Ascending aorta (tissue), 2 donors: ENCODE data around the gene KRT75. TPM values are rescaled to one million over a fixed set of nuclear protein-coding genes. Genes with fewer than 3 reads are reported as not detected.

Source experiments
- DNase-seq, 2 donors: peaks; one replicate each; pipeline ENCODE4 v3.0.0-alpha.2; 2019; ENCODE audit warnings: low spot score in 2 of 2
- H3K27ac ChIP-seq, 2 donors: fragments of 200-600 bp; sonication (generic); one replicate each; pipeline ENCODE4 v1.5.1; 2016 to 2017; ENCODE audit warnings: mild to moderate bottlenecking in 1 of 2
- H3K27me3 ChIP-seq: fragments of 200-600 bp; sonication (generic); one replicate; pipeline ENCODE4 v1.5.1; 2017
- H3K36me3 ChIP-seq, 2 donors: fragments of 200-600 bp; sonication (generic); one replicate each; pipeline ENCODE4 v1.5.1; 2016
- H3K4me1 ChIP-seq, 2 donors: fragments of 200-600 bp; sonication (generic); one replicate each; pipeline ENCODE4 v1.5.1; 2016 to 2017; ENCODE audit warnings: mild to moderate bottlenecking in 1 of 2
- H3K4me3 ChIP-seq, 2 donors: fragments of 200-600 bp; sonication (generic); one replicate each; pipeline ENCODE4 v1.5.1; 2016 to 2017; ENCODE audit warnings: mild to moderate bottlenecking in 1 of 2
- H3K9me3 ChIP-seq, 2 donors: fragments of 200-600 bp; sonication (generic); one replicate each; pipeline ENCODE4 v1.5.1; 2016
- CTCF ChIP-seq, 3 experiments: fragments of 200-600 bp in 2 of 3; fragments of 450-650 bp in 1 of 3; sonication (generic) in 2 of 3; IDR thresholded peaks; one replicate each; pipeline ENCODE4 v1.5.1; 2016 to 2019; ENCODE audit warnings: antibody characterized with exemption in 3 of 3, mild to moderate bottlenecking in 1 of 3, moderate library complexity in 1 of 3
- intact Hi-C: fragments of 100-400 bp; cut with DNase I; formaldehyde crosslinking; loops from one replicate; pipeline ENCODE4 v1.15.1; 2023
- total RNA-seq: library from RNA; depleted of rRNA; stranded (reverse); fragments of >200 nt; gene quantifications from one replicate; pipeline ENCODE4 v1.1.0, GENCODE V29; 2016

The KRT75 gene
- total RNA-seq, 1 donor from 2014 or later: not detected

- Histone ChIP-seq H3K4me1 (no peaks in the 10 kb centered on the region), H3K9me3 (no peaks in the 10 kb centered on the region), H3K27ac (no peak overlapping the region), H3K27me3 (no peaks in the 10 kb centered on the region), H3K36me3 (no peaks in the 10 kb centered on the region), H3K4me3 (no peak overlapping the region)
- TF ChIP-seq CTCF (IDR thresholded peaks at IDR 0.05): no peak
- DNase-seq: no peak
- intact Hi-C loops: no loop called here
Observed at GRCh38 chr12:52428121-52428520, 6.0 kb downstream of the KRT75 start.

- Histone ChIP-seq H3K9me3 (no peaks in the 10 kb centered on the region), H3K4me3 (no peak overlapping the region), H3K27ac (no peak overlapping the region), H3K36me3 (no peaks in the 10 kb centered on the region), H3K27me3 (no peaks in the 10 kb centered on the region), H3K4me1 (no peaks in the 10 kb centered on the region)
- TF ChIP-seq CTCF (IDR thresholded peaks at IDR 0.05): no peak
- no peak for DNase-seq
- intact Hi-C loops: no loop called here
Observed at GRCh38 chr12:52427083-52427482, 7.1 kb downstream of the KRT75 start.

GRCh38 chr12:52426034-52426433 lies 8.1 kb downstream of the KRT75 start:
- Histone ChIP-seq H3K27ac (no peak overlapping the region), H3K27me3 (no peaks in the 10 kb centered on the region), H3K4me1 (no peaks in the 10 kb centered on the region), H3K36me3 (no peaks in the 10 kb centered on the region), H3K9me3 (no peaks in the 10 kb centered on the region), H3K4me3 (no peak overlapping the region)
- DNase-seq: no peak
- intact Hi-C loops: no loop called here
- no peak for TF ChIP-seq CTCF (IDR thresholded peaks at IDR 0.05)

- Histone ChIP-seq H3K4me1 (no peaks in the 10 kb centered on the region), H3K9me3 (no peaks in the 10 kb centered on the region), H3K4me3 (no peak overlapping the region), H3K27me3 (no peaks in the 10 kb centered on the region), H3K36me3 (no peaks in the 10 kb centered on the region), H3K27ac (no peak overlapping the region)
- TF ChIP-seq CTCF (IDR thresholded peaks at IDR 0.05): no peak
- intact Hi-C loops: no loop called here
- DNase-seq: no peak
Observed at GRCh38 chr12:52425466-52425865, 8.7 kb downstream of the KRT75 start.

GRCh38 chr12:52423661-52424500 lies 10.3 kb downstream of the KRT75 start:
- no peak overlapping the region for H3K4me3 ChIP-seq
- H3K27ac ChIP-seq: no peak overlapping the region
- TF ChIP-seq CTCF (IDR thresholded peaks at IDR 0.05): no peak
- no peaks in the 10 kb centered on the region for H3K4me1 ChIP-seq
- no peaks in the 10 kb centered on the region for H3K36me3 ChIP-seq
- H3K9me3 ChIP-seq: no peaks in the 10 kb centered on the region
- DNase-seq: no peak
- no peaks in the 10 kb centered on the region for H3K27me3 ChIP-seq
- intact Hi-C loops: no loop called here
